ENCODE measurements around the gene GRAP2. TPM values are rescaled to one million over a fixed set of nuclear protein-coding genes. Genes with fewer than 3 reads are reported as not detected.

GRAP2 gene
- total and polyA plus RNA-seq, 2 of the 8 experiments (the other 6 are each of a cell fraction or from before 2014, with no cell fraction given): 0.08 TPM; not detected in 1

GRCh38 chr22:40006641-40007040 is 105.8 kb downstream of the GRAP2 start (continued):
- TF ChIP-seq CHD7 (IDR thresholded peaks at IDR 0.05; ENCODE audit: insufficient replicate concordance, low read length) (no peak), TAF1 (IDR thresholded peaks at IDR 0.05; ENCODE audit: low read depth, low read length) (no peak), CBX8 (IDR thresholded peaks at IDR 0.05; ENCODE audit: borderline replicate concordance, low read depth, low read length) (no peak), POLR2AphosphoS5 (IDR thresholded peaks at IDR 0.05; ENCODE audit: low read depth, low read length) (no peak), ATF2 (IDR thresholded peaks at IDR 0.05; ENCODE audit: low read length) (no peak), NANOG (IDR thresholded peaks at IDR 0.05; ENCODE audit: insufficient read depth, low read depth, low read length, poor library complexity, severe bottlenecking) (no peak), RFX5 (IDR thresholded peaks at IDR 0.05; ENCODE audit: borderline replicate concordance, low read depth, low read length) (no peak), SIRT6 (IDR thresholded peaks at IDR 0.05; ENCODE audit: low read length) (no peak), USF2 (IDR thresholded peaks at IDR 0.05; ENCODE audit: low read length) (no peak)

Measured in H1 (cell line).